Fibroblast of lung (primary cell): ENCODE measurements around the gene RAB13. TPM values are rescaled to one million over a fixed set of nuclear protein-coding genes. Genes with fewer than 3 reads are reported as not detected.

ENCODE experiments used
- DNase-seq, 2 donors: peaks; one replicate each; pipeline versions ENCODE4 v3.0.0 to v3.0.0-alpha.2; 2010; ENCODE audit warnings: low read depth in 2 of 2
- H2AFZ ChIP-seq: 2 replicates; pipeline ENCODE4 v1.5.1; 2012; ENCODE audit warnings: low read length, control low read depth, inconsistent platforms
- H3K27ac ChIP-seq: 2 replicates; pipeline ENCODE4 v1.5.1; 2011; ENCODE audit warnings: low read length, control low read depth; ENCODE audit not compliant: insufficient read depth
- H3K27me3 ChIP-seq: 2 replicates; pipeline ENCODE4 v1.5.1; 2011; ENCODE audit warnings: mild to moderate bottlenecking, low read length; ENCODE audit not compliant: control insufficient read depth, insufficient read depth
- H3K36me3 ChIP-seq: 2 replicates; pipeline ENCODE4 v1.5.1; 2011; ENCODE audit warnings: low read length; ENCODE audit not compliant: control insufficient read depth, insufficient read depth
- H3K4me1 ChIP-seq: 2 replicates; pipeline ENCODE4 v1.5.1; 2011; ENCODE audit warnings: low read length; ENCODE audit not compliant: control insufficient read depth, insufficient read depth; ENCODE audit errors: extremely low read depth
- H3K4me2 ChIP-seq: 2 replicates; pipeline ENCODE4 v1.5.1; 2011; ENCODE audit warnings: low read length, control low read depth; ENCODE audit not compliant: insufficient read depth; ENCODE audit errors: extremely low read depth
- H3K4me3 ChIP-seq, 4 experiments: fragments of 200-600 bp in 1 of 4; sonication (generic) in 1 of 4; replicated peaks in 1 of 4; 2 replicates each; pipeline ENCODE4 v1.5.1; 2011 to 2016; ENCODE audit warnings: low read length in 4 of 4, low read depth in 3 of 4, mild to moderate bottlenecking in 3 of 4, control low read depth in 2 of 4, inconsistent platforms in 1 of 4, mixed read lengths in 1 of 4; ENCODE audit not compliant: insufficient read depth in 1 of 4; ENCODE audit errors: control extremely low read depth in 1 of 4
- H3K79me2 ChIP-seq: 2 replicates; pipeline ENCODE4 v1.5.1; 2012; ENCODE audit warnings: mild to moderate bottlenecking, low read length, inconsistent platforms; ENCODE audit not compliant: control insufficient read depth, insufficient read depth
- H3K9ac ChIP-seq: 2 replicates; pipeline ENCODE4 v1.5.1; 2011; ENCODE audit warnings: mild to moderate bottlenecking, low read length, control low read depth; ENCODE audit not compliant: insufficient read depth
- H3K9me3 ChIP-seq: 2 replicates; pipeline ENCODE4 v1.5.1; 2012; ENCODE audit warnings: low read depth, low read length; ENCODE audit not compliant: control insufficient read depth, insufficient read depth
- H4K20me1 ChIP-seq: 2 replicates; pipeline ENCODE4 v1.5.1; 2011; ENCODE audit warnings: low read length; ENCODE audit not compliant: control insufficient read depth, insufficient read depth; ENCODE audit errors: extremely low read depth
- EZH2 ChIP-seq: IDR thresholded peaks from 2 replicates; pipeline ENCODE4 v1.5.1; 2012; ENCODE audit warnings: low read length, control low read depth, mild to moderate bottlenecking; ENCODE audit errors: missing control alignments
- polyA plus RNA-seq, 2 donors: library from polyadenylated mRNA; depleted of rRNA in 1 of 2; stranded (reverse) in 1 of 2; unstranded in 1 of 2; fragments of >200 nt; gene quantifications; 2 replicates each; pipeline ENCODE4 v1.2.1, GENCODE V29; 2011 to 2012; ENCODE audit warnings: missing spikeins in 1 of 2
- total RNA-seq: library from RNA; depleted of rRNA; stranded (reverse); fragments of >200 nt; gene quantifications from 2 replicates; pipeline ENCODE4 v1.2.1, GENCODE V29; 2014
- TF ChIP-seq, protein P1 (sequence below), 2 donors: IDR thresholded peaks in 1 of 2; conservative IDR thresholded peaks in 1 of 2; 1 replicate in 1 of 2; 2 replicates in 1 of 2; pipeline ENCODE4 v1.5.1; 2011 to 2012; ENCODE audit warnings: low read length in 2 of 2, control low read depth in 1 of 2, inconsistent platforms in 1 of 2, low read depth in 1 of 2, mild to moderate bottlenecking in 1 of 2

Gene RAB13
- total and polyA plus RNA-seq, 2 donors (not counting 1 experiment from before 2014, with no cell fraction given): 86.2 to 126 TPM

GRCh38 chr1:153951183-153951582, 35.0 kb downstream of the RAB13 start:
- peaks cover 19% of the 10 kb centered on the region for H3K79me2 ChIP-seq
- no peak overlapping the region for H3K4me2 ChIP-seq
- no peak overlapping the region for H3K27ac ChIP-seq
- H2AFZ ChIP-seq: no peak overlapping the region
- H3K36me3 ChIP-seq: peaks cover 20% of the 10 kb centered on the region
- H4K20me1 ChIP-seq: no peaks in the 10 kb centered on the region
- H3K27me3 ChIP-seq: no peaks in the 10 kb centered on the region
- DNase-seq: no peak
- no peak for TF ChIP-seq EZH2
- TF ChIP-seq, protein P1, sequence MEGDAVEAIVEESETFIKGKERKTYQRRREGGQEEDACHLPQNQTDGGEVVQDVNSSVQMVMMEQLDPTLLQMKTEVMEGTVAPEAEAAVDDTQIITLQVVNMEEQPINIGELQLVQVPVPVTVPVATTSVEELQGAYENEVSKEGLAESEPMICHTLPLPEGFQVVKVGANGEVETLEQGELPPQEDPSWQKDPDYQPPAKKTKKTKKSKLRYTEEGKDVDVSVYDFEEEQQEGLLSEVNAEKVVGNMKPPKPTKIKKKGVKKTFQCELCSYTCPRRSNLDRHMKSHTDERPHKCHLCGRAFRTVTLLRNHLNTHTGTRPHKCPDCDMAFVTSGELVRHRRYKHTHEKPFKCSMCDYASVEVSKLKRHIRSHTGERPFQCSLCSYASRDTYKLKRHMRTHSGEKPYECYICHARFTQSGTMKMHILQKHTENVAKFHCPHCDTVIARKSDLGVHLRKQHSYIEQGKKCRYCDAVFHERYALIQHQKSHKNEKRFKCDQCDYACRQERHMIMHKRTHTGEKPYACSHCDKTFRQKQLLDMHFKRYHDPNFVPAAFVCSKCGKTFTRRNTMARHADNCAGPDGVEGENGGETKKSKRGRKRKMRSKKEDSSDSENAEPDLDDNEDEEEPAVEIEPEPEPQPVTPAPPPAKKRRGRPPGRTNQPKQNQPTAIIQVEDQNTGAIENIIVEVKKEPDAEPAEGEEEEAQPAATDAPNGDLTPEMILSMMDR (conservative IDR thresholded peaks at IDR 0.05 in 1 of 2, IDR thresholded peaks at IDR 0.05 in 1 of 2; ENCODE audit: low read depth in 1 of 2, low read length in 2 of 2): no peak
- H3K4me1 ChIP-seq: peaks cover 2% of the 10 kb centered on the region
- no peaks in the 10 kb centered on the region for H3K9me3 ChIP-seq
- no peak overlapping the region for H3K4me3 ChIP-seq
- H3K9ac ChIP-seq: no peak overlapping the region

GRCh38 chr1:153946622-153947241, 39.4 kb downstream of the RAB13 start, which contains the start of gene DENND4B:
Gene DENND4B, minus strand, starts transcription at chr1:153946718. Its CDS starts 2,344 bp downstream, at chr1:153944374.
- DNase-seq: peak; percentile 64 to 73
- H3K27ac ChIP-seq: peak within 1 kb of the TSS; percentile 94
- peaks cover 18% of the 10 kb centered on the region for H3K36me3 ChIP-seq

More at GRCh38 chr1:153946622-153947241, 39.4 kb downstream of the RAB13 start, which contains the start of gene DENND4B:
- H3K27me3 ChIP-seq: no peaks in the 10 kb centered on the region
- no peaks in the 10 kb centered on the region for H4K20me1 ChIP-seq
- peaks cover 4% of the 10 kb centered on the region for H3K4me1 ChIP-seq
- no peak for TF ChIP-seq EZH2
- TF ChIP-seq, protein P1 (conservative IDR thresholded peaks at IDR 0.05 in 1 of 2, IDR thresholded peaks at IDR 0.05 in 1 of 2; ENCODE audit: low read depth in 1 of 2, low read length in 2 of 2): peak; percentile 75 to 80
- peak within 1 kb of the TSS; percentile 66 to 91 (median 84) for H3K4me3 ChIP-seq
- no peaks in the 10 kb centered on the region for H3K9me3 ChIP-seq
- H3K4me2 ChIP-seq: peak within 1 kb of the TSS; percentile 99
- peak within 1 kb of the TSS; percentile 52 for H2AFZ ChIP-seq
- H3K79me2 ChIP-seq: peaks cover 15% of the 10 kb centered on the region
- H3K9ac ChIP-seq: peak within 1 kb of the TSS; percentile 94
